Left renal pelvis (tissue), 4 donors: Measurements from ENCODE around the gene COL6A3. TPM values are rescaled to one million over a fixed set of nuclear protein-coding genes. Genes with fewer than 3 reads are reported as not detected.
A peak's percentile ranks its signal among the peaks of the same experiment; 100 is the strongest.

Experiments
- DNase-seq, 4 donors: peaks; one replicate each; pipeline ENCODE4 v3.0.0-alpha.2; 2013; ENCODE audit warnings: low read depth in 4 of 4, low spot score in 3 of 4
- polyA plus RNA-seq, 4 donors: library from polyadenylated mRNA; unstranded; fragments of 120-200 nt; gene quantifications; one replicate each; pipeline ENCODE4 v1.2.1, GENCODE V29; 2013; ENCODE audit not compliant: insufficient read length in 4 of 4

COL6A3 gene
- polyA plus RNA-seq, result 100 to 1,000 TPM; 200 to 266 (median 254) TPM

DNA sequence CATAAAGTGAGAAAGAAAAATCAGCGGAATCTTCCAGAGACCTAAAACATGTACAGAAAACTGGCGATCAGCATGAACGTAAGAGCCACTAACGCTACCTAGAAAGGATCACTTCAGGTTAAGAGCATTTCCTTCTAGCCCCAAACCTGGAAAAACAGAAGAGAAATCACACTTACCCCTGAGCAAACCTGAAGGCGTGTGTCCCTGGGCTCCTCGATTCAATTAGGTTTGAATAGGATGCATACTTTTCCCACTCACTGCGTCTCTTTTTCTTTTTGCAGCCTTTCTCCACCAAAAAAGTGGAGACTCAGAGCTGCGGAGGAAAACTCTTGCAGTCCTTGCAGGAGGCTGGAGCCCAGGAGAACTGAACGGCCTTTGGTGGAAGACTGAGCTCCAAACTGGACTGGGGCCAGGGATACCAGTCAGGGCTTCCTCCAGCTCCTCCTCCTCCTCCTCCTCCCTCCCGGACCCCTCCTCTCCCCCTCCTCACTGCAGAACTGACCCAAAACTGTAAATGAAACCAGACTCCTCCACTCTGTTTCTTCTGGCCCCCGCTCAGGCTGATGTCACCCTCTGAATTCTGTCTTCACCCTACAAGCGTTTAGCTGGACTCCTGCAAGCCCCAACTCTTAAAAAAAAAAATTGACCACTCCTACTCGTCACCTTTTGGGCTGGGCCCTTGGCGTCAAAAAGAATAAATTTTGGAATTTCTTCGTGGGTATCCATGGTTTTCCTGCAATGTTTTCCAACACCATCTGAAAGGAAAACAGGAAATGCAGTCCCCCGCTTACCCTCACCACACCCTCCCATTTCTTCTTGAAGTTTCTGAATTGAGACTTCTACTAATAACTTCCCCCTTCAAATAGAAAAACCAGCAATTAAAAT, at the start of gene COL6A3:
TSS of gene COL6A3 (minus strand) at position 388 of the 885 bp plus-strand sequence. CDS start 17,347 bp downstream, outside the sequence.
- peak; percentile 74 to 77 (median 76) for DNase-seq

DNA sequence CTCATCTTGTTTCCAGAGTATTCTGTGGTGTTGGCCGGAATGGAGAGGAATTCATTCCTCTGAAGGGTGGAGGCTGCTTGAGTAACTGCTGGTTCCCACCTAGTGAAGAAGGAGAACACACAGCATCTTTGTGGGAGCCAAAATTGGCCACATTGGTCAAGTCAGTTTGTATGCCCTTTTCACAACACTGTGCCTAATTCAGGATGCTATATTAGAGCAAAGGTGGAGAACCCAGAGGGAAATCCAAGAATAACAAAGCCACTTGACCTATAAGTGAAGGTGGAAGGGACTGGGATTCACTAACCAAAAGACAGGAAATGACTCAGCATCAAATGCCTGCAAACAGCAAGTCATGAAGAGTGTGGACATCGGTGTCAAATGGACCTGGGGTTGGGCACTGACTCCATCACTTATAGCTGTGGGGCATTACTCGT, 45.8 kb upstream of the COL6A3 start:
- DNase-seq, result no peak

GRCh38 chr2:237459226-237459625, 45.3 kb upstream of the COL6A3 start:
- DNase-seq, result no peak

- DNase-seq, result no peak
Observed at GRCh38 chr2:237458519-237458918, 44.6 kb upstream of the COL6A3 start.

DNA sequence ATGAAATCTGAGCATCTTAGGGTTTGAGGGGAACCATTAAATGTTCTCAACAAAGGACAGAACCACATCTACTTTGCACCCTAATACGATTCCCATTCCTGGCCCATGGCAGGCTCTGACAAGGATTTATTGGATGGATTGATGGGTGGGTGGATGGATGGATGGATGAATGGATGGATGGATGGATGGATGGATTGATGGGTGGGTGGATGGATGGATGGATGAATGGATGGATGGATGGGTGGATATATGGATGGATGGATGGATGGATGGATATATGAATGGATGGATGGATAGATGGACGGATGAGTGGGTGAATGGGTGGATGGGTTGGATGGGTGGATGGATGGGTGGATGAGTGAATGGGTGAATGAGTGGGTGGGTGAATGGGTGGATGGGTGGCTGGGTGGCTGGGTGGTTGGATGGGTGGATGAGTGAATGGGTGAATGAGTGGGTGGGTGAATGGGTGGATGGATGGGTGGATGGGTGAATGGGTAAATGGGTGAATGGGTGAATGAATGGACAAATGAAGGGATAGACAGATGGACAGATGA, 43.5 kb upstream of the COL6A3 start:
- DNase-seq, result no peak

GRCh38 chr2:237456200-237456843, 42.4 kb upstream of the COL6A3 start:
- no peak for DNase-seq

DNA sequence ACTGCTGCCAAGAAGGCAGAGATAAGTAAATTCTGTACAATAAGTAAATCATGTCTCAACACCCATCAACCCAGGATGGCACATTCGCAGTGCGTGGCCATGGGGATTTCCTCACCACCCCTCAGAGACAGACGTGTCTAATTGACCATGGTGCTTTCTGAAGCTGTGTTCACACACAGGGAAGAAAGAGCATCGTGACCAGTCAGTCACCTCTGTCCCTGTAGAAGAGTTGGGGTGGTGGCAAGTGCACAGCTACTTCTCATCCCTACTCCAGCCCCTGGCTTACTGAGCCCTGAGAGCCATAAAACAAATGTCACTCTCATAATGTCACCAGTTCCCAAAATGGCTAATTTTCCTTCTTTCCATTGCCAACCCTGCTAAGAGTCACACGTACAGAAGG, 41.8 kb upstream of the COL6A3 start:
- no peak for DNase-seq

- DNase-seq, result no peak
Observed at GRCh38 chr2:237453671-237454070, 39.7 kb upstream of the COL6A3 start.

GRCh38 chr2:237452861-237453260, 38.9 kb upstream of the COL6A3 start:
- no peak for DNase-seq

DNA sequence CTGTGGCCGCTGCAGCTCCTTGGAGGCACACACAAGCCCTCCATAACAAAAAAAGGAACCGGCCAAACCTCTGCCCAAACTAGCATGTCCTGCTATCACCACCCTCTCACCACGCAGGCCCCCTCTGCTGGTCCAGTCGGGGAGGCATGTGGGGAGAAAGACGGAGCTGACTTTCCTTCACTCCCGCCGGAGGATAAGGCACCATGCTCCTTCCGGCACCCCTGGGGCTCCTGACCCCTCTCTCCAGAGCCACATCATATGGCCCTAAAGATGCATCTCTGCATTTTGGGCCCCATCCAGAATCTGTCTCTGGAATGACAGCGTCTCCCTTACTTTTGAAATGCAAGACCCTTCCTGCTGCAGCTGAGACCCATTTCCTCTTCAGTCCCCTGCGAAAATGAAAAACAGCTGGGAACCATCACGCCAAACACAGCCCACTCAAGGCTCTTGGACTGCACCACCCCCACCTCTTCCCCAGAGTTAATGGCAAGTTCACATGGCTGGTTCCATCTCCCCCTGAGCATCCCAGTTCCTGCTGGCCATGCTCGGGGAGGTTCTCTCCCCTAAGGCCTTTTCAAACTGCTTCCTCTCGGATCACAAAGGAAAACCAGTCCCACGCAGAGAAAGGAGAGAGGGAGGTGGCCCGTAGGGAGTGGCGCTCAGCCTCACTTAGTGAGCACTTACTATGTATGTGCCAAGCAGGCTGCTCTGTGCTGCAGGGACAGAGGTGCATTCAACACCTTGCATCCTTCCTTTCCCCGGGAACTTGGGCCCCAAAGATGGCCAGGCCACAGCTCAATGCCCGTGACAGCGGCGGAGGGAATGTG, 37.9 kb upstream of the COL6A3 start:
- DNase-seq, result peak in 1 of 4 donors; percentile 83

DNA sequence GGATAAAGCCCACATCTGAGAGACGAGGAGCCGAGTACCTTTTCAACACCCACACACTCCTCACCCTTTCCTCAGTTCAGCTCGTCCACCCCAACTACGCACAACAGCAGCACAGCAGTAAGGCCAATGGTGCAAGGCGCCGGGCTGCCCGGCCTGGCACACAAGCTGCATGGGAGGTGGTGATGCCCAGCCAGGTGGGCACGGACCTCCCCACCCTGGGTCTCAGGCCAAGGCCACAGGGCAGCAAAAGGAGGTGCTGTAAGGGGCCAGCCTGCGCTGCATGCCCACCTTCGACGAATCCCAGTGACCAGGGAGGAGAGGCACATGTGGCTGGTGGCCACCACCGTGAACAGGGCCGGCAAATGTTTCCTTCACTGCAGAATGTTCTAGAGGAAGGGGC, 36.6 kb upstream of the COL6A3 start:
- DNase-seq, result no peak

- no peak for DNase-seq
Observed at GRCh38 chr2:237450108-237450507, 36.1 kb upstream of the COL6A3 start.

- DNase-seq, result no peak
Observed at GRCh38 chr2:237449193-237449881, 35.4 kb upstream of the COL6A3 start.

- no peak for DNase-seq
Observed at GRCh38 chr2:237448626-237449025, 34.7 kb upstream of the COL6A3 start.

GRCh38 chr2:237448171-237448570, 34.2 kb upstream of the COL6A3 start:
- no peak for DNase-seq

DNA sequence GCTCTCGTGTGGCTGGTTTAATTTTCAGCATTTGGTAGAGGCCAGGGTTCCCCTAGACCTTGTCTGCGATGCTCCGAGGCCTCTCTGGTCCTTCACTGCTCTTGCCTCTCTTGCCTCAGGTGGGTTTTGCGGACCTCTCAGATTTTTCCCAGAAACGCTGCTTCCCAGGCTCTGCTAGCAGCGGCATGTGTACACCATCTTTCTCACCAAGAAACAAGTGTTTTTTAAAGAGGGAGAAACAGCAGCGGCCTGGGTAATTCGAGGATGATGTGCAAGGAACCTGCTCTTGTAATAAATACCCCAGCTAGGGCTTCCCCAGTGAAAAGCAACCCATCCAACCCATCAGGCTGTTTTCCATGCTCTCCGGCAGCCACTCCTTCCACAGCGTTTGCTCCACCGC, 33.5 kb upstream of the COL6A3 start:
- DNase-seq, result no peak

GRCh38 chr2:237446338-237446665, 32.3 kb upstream of the COL6A3 start:
- DNase-seq, result no peak

DNA sequence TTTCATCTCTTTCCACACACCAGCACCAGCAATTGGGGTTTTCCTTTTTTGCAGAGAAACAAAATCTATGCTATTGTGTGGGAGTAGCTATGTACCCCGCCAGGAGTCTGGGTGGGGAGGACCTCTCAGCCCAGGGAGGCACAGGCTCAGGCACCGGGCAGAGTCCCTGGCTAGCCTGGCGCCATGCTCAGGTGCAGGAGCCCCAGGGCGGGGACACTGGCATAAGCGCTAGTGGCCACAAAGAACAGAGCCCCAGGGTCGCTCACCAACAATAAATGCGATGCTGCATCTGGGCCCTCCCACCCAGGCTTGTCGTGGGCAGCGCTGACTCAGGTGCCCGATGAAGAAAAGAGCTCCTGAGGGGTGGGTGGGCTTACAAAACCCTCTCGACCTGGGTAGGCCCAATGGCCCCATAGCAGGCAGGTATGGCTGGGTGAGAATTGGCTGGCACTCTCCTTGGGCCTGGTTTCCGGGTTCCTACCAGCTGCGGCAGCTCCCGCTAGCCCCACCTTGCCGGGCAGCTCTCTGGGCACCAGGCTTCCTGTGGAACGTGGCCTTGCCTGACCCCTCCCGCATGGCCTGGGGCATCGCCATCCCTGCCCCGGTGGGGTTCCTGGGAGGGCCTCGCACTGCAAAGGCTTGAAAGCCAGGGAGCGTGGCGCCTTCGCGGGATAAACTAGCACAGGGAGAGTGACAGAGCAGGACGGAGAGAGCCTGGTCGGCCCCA, 31.8 kb upstream of the COL6A3 start:
- no peak for DNase-seq

GRCh38 chr2:237444071-237444470, 30.1 kb upstream of the COL6A3 start:
- DNase-seq, result no peak
